Muscle layer of duodenum (tissue), 2 donors: ENCODE results near the gene C6orf120.

ENCODE experiments used
- H3K27ac ChIP-seq: one replicate; pipeline ENCODE4 v1.7.0; 2013; ENCODE audit warnings: mild to moderate bottlenecking, low read length
- H3K27me3 ChIP-seq: one replicate; pipeline ENCODE4 v1.7.0; 2013; ENCODE audit warnings: low read depth, mild to moderate bottlenecking, control low read depth, low read length
- H3K36me3 ChIP-seq, 2 donors: one replicate each; pipeline ENCODE4 v1.7.0; 2013; ENCODE audit warnings: low read length in 2 of 2, control low read depth in 1 of 2, mild to moderate bottlenecking in 1 of 2; ENCODE audit not compliant: insufficient read depth in 2 of 2, control insufficient read depth in 1 of 2
- H3K4me1 ChIP-seq, 2 donors: one replicate each; pipeline ENCODE4 v1.7.0; 2013; ENCODE audit warnings: low read length in 2 of 2, mild to moderate bottlenecking in 2 of 2, control low read depth in 1 of 2, moderate library complexity in 1 of 2; ENCODE audit not compliant: insufficient read depth in 2 of 2, control insufficient read depth in 1 of 2
- H3K4me3 ChIP-seq, 2 donors: one replicate each; pipeline ENCODE4 v1.7.0; 2013; ENCODE audit warnings: low read length in 2 of 2, low read depth in 1 of 2, mild to moderate bottlenecking in 1 of 2
- H3K9me3 ChIP-seq, 2 donors: one replicate each; pipeline ENCODE4 v1.7.0; 2013; ENCODE audit warnings: low read length in 2 of 2, control low read depth in 1 of 2, mild to moderate bottlenecking in 1 of 2; ENCODE audit not compliant: control insufficient read depth in 1 of 2
- donor health status: healthy.

C6orf120 gene

DNA sequence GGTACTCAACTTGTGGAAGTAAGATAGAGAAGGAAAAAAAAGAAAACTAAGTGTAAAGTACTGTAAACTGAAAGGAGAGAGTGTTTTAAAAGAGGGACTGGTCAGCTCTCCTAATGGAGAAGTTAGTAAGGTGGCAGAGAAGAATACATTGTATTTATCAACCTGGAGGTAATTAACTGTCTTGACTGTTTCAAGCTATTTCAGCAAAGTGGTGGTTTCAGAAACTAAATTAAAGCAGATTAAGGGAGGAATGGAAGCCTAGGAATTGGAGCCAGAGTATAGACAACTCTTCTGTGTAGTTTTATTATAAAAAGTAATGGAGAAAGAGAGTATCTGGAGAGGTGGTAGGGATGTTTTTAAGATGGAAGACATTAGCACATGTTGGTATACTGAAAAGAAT lies 25.0 kb downstream of the C6orf120 start:
- H3K27me3 ChIP-seq = no peaks in the 10 kb centered on the region
- no peaks in the 10 kb centered on the region for H3K9me3 ChIP-seq
- H3K36me3 ChIP-seq = no peaks in the 10 kb centered on the region
- peaks cover 0 to 7% of the 10 kb centered on the region in 2 donors for H3K4me1 ChIP-seq
- no peak overlapping the region for H3K4me3 ChIP-seq
- H3K27ac ChIP-seq = no peak overlapping the region

DNA sequence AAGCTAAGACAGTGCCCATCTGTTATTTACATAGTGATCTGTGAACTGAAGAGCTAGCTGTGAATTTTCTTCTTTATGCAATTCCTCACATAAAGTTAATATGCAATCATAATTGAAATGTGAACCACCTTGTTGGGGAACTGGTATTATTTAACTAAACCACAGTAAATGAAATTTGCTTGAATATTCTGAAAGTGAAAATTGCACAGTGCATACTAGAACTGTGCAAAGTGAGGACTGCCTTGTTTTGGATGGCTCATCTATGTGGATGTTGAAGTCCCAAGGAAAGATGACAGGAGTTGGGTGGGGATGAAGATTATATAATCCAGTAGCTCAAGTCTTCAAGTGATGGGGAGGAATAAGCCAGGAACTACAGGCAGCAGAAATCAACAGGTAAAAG lies 28.0 kb downstream of the C6orf120 start:
- Histone ChIP-seq H3K27me3 (no peaks in the 10 kb centered on the region), H3K4me1 (no peaks in the 10 kb centered on the region), H3K9me3 (no peaks in the 10 kb centered on the region), H3K4me3 (no peak overlapping the region), H3K27ac (no peak overlapping the region), H3K36me3 (no peaks in the 10 kb centered on the region)

DNA sequence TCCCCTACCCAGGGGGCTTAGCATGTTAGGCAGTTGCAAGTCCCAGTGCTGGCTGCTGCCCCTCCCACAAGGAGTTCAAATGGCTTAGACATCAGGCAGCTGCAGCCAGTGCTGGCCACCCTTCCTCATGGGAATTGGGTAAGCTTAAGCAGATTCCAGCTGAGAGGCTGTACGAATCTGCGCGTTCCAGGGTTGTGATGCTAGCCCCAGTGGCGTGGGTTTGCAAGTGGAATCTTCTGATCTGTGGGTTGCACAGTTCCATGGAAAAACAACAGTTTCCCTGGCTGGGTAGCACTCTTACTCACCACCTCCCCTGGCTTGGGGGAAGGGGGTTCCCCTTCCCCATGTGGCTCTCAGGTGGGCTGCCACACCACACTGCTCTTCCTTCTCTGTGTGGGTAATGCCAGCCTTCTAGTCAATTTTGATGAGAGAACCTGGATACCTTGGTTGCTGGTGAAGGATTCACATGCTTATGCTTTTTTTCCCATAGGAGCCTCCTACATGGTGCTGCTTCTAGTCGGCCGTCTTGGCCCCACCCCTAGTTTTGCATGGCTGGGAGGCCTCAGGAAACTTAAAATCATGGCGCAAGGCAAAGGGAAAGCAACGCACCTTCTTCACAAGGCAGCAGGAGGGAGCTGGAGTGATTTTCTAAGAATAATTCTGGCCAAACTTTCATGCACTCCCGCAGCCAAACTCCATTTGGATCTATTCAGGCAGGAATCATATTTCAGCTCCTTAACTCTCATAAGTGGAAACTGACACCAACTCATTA lies 36.5 kb downstream of the C6orf120 start:
- Histone ChIP-seq H3K9me3 (no peaks in the 10 kb centered on the region), H3K4me3 (no peak overlapping the region), H3K36me3 (no peaks in the 10 kb centered on the region), H3K27ac (no peak overlapping the region), H3K27me3 (no peaks in the 10 kb centered on the region), H3K4me1 (no peaks in the 10 kb centered on the region)

DNA sequence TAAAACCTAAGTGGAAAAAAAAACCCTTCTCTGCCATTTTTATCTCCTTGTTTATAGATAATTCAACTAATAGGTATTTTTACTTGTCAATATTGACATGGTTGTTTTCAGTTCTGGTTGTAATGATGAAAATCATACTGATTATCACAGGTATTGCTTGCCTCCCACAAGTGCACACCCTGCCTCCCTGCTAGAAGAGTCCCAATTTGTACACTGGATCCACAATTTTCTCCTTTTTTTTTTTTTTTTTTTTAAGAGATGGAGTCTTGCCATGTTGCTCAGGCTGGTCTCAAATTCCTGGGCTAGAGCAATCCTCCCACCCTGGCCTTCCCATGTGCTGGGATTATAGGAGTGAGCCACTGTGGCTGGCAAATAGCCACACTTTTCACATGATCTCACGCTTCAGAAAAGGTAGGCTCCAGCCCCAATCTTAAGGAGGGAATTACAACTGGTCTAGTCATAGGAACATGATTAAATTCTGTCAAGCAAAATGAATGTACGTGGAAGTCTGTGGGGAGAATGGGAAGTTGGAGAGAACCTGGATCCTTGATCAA lies 37.1 kb downstream of the C6orf120 start:
- H3K27ac ChIP-seq = no peak overlapping the region
- H3K4me1 ChIP-seq = no peaks in the 10 kb centered on the region
- H3K27me3 ChIP-seq = no peaks in the 10 kb centered on the region
- H3K4me3 ChIP-seq = no peak overlapping the region
- H3K36me3 ChIP-seq = no peaks in the 10 kb centered on the region
- H3K9me3 ChIP-seq = no peaks in the 10 kb centered on the region

DNA sequence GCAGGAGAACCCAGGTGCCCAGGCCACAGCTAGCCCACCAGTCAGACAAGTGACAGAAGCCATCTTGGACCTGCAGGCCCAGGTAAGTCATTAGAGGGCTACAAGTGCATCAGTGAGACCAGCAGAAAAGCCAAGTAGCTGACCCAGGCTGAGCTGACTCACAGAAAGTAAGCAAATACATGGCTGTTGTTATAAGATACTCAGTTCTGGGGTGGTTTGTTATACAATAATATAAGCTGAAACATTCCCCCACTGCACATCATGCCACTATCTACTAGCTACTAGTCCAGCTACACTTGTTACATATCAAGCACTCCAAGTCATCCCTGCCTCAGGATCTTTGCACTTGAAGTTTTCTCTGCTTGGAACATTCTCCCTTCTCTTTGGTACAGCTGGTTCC lies 39.4 kb downstream of the C6orf120 start:
- Histone ChIP-seq H3K27ac (no peak overlapping the region), H3K4me1 (no peaks in the 10 kb centered on the region), H3K9me3 (no peaks in the 10 kb centered on the region), H3K27me3 (no peaks in the 10 kb centered on the region), H3K4me3 (no peak overlapping the region), H3K36me3 (no peaks in the 10 kb centered on the region)

DNA sequence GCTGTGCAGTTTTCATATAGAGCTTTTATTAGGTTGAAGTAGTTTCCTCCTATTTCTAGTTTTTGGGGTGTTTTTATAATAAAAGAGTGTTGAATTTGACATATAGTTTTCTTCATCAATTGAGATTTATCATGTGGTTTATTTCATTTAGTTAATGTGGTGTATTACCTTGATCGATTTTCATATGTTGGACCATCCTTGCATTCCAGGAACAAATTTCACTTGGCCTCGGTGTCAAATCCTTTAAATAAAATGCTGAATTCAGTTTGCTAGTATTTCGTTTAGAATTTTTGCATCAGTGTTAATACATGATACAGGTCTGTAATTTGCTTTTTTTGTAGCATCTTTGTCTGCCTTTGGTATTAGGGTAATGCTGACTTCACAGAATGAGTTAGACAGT lies 43.5 kb downstream of the C6orf120 start:
- Histone ChIP-seq H3K27ac (no peak overlapping the region), H3K27me3 (no peaks in the 10 kb centered on the region), H3K36me3 (no peaks in the 10 kb centered on the region), H3K4me1 (peaks cover 5 to 6% of the 10 kb centered on the region in 2 donors), H3K4me3 (no peak overlapping the region), H3K9me3 (peaks cover 0 to 3% of the 10 kb centered on the region in 2 donors)

DNA sequence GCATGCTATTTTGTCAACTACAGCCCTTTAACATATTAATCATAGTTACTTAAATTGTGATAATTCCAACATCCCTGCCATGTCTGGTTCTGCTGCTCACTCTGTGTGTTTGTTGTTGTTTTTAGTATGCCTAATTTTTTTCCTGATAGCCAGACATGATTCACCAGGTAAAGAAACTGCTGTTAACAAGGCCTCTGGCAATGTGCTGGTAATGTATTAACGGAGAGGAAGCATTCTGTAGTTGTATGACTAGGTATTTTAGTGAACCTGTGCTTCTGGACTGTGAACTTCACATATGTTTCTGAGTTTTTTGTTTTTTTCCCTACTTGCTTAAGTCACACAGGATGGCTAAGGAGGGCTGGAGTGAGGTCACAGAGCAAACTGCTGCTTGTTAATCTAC lies 44.6 kb downstream of the C6orf120 start:
- H3K9me3 ChIP-seq = peaks cover 0 to 3% of the 10 kb centered on the region in 2 donors
- H3K36me3 ChIP-seq = no peaks in the 10 kb centered on the region
- no peaks in the 10 kb centered on the region for H3K27me3 ChIP-seq
- no peak overlapping the region for H3K4me3 ChIP-seq
- H3K27ac ChIP-seq = no peak overlapping the region
- peaks cover 8 to 14% of the 10 kb centered on the region in 2 donors for H3K4me1 ChIP-seq

DNA sequence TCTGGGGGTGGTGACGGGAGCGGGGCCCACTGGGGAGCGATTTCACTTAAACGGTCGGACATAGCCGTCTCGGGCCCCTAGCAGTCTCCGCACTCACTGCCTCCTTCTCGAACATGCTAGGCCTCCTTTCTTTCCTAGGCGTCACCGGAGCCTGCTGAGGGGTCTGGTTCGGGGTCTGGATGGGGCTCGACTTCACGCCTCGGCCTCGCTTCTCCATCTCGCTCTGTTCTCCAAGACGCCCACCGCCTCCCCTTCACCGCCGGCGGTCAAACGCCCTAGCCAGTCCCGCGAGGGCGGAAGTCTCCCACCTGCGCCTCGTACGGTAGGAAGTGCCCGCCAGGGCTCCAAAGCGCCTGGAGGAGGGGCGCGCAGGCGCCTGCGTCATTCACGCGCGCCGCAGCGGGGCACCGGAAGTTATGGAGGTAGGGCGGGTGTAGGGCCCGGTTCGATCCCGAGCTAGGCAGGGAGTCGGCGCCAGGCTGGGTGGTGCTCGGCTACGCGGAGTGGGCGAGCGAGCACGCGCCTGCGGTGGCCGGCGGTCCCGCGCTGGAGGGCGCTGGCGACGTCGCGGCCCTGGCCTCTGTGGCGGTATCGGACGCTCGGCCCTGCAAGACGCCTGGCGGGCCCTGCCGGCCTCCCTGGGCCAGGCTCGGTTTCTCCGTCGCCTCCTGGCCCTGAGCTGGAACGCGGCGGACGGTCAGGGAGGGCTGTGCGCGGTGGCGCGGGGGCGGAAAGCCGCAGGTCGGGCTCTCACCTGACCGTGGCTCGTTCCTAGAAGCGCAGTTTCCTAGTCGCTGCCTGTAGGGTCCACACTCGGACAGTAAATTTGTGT lies 49.5 kb downstream of the C6orf120 start, which contains the start of the genes DYNLT2 and ERMARD:
TSS of gene DYNLT2 (minus strand) at position 331 of the 832 bp plus-strand sequence. CDS start at position 217, 114 bp downstream.
TSS of gene ERMARD (plus strand) at position 381 of the 832 bp plus-strand sequence. CDS start at position 417, 36 bp downstream.
- Histone ChIP-seq H3K27me3 (no peaks in the 10 kb centered on the region), H3K4me3 (peak within 1 kb of the TSS; percentile 80 to 84), H3K27ac (peak within 1 kb of the TSS; percentile 94)

DNA sequence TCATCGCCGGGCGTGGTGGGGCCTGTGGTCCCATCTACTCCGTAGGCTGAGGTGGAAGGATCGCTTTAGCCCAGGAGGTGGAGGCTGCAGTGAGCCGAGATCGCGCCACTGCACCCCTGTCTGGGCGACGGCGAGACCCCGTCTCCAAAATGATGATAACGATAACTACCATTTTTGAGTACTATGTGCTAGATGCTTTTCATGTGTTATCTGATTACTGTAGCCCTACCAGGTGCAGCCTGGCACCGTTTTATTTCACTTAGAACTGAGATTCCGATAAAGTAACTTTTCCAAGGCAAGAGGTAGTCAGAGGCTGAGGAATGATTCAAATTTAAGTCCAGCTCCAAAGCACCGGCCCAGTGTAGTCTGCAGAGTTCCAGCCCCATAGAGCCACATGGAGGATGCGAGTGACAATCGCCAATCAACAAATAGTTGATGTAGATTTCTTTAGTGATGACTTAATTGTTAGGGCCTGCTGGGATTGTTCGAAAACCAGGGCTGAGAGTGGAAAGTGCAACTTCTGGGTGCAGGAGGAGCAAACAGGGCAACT lies 50.2 kb downstream of the C6orf120 start:
- no peaks in the 10 kb centered on the region for H3K27me3 ChIP-seq
- peak overlapping the region; percentile 80 to 84 for H3K4me3 ChIP-seq
- no peaks in the 10 kb centered on the region for H3K9me3 ChIP-seq
- H3K27ac ChIP-seq = peak overlapping the region; percentile 94
- peaks cover 14 to 20% of the 10 kb centered on the region in 2 donors for H3K4me1 ChIP-seq
- H3K36me3 ChIP-seq = peaks cover 0 to 6% of the 10 kb centered on the region in 2 donors

More for the DNA sequence above, 49.5 kb downstream of the C6orf120 start, which contains the start of the genes DYNLT2 and ERMARD:
- peaks cover 14 to 20% of the 10 kb centered on the region in 2 donors for H3K4me1 ChIP-seq
- peaks cover 0 to 3% of the 10 kb centered on the region in 2 donors for H3K9me3 ChIP-seq
- no peaks in the 10 kb centered on the region for H3K36me3 ChIP-seq
